ENCODE results near the gene ZFP36L2.
A peak's percentile ranks its signal among the peaks of the same experiment; 100 is the strongest.

ZFP36L2 gene, protein sequence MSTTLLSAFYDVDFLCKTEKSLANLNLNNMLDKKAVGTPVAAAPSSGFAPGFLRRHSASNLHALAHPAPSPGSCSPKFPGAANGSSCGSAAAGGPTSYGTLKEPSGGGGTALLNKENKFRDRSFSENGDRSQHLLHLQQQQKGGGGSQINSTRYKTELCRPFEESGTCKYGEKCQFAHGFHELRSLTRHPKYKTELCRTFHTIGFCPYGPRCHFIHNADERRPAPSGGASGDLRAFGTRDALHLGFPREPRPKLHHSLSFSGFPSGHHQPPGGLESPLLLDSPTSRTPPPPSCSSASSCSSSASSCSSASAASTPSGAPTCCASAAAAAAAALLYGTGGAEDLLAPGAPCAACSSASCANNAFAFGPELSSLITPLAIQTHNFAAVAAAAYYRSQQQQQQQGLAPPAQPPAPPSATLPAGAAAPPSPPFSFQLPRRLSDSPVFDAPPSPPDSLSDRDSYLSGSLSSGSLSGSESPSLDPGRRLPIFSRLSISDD

DNA sequence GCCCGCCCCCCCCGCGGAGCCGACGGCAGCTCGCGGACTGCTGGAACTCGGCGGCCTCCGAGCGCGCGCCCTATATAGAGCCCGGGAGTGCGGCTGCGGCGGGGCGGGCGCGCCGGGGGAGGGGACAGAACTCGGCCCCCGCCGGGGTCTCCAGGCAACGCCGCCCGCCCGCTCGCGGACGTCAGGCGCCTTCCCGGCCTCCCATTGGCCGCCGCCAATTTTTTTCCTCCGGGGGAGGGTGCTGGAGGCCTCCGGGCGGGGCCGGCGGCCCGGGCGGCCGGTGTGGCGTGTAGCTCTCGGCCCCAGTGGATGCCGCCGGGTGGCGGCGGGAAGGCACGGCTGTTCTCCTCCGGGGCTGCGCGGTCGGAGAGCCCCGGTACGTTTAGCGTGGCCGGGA, at the start of gene ZFP36L2:
ZFP36L2 (minus strand) TSS at position 49 of the 397 bp plus-strand sequence. CDS start 291 bp downstream, outside the sequence.
- peak; percentile 94 for DNase-seq

DNA sequence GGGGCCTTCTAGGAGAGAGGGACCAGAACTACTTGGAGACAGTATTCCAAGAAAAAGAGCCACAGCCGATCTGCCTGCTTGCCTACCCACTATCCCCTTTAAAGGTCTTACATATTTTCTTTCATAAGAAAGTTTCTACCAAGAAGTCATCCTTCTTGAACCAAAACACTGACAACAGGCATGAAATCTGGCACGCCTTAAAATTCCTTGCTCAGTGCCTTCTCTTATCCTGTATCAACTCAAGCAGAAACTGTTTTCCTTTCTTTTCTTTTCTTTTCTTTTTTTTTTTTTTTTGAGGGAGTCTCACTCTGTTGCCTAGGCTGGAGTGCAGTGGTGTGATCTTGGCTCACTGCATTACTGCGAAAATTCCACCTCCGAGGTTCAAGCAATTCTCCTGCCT, 48.3 kb upstream of the ZFP36L2 start:
- no peak for DNase-seq

DNA sequence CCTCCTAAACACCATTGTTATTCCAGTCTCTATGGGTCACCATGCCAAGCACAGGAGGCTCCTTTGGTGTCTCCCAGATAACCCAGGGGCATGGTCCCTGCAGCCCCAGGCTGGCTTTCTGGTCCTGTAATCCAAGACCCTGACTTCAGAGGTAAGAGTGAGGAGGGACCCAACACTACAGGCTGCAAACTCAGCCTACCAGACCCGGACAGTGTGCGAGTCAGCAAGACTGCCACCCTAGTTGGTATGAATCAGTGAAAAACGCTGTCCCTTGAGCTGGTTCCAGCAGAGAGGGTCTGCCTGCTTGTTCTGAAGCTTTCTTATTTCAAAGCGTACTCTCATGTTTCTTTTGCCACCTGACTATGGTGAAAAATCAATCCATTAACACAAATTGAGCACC, 47.6 kb upstream of the ZFP36L2 start:
- no peak for DNase-seq

DNA sequence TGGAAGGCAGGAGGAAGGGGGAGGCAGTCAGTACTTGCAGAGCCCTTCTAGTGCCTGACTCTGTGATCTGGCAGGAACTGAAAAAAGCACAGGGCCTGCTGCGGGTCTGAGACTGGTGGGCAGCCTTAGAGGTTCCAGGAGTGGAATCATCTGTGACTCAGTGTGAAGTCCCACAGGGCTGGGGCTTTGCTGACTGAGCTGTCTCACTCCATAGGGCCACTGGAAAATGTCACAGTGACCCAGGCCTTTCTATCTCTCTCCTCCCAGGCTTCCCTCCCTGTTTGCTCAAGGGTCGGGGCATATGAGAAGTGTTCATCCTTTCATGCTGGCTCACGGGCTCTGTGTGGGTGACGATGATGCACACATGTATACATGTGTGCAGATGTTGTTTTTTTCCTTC, 47.1 kb upstream of the ZFP36L2 start:
- no peak for DNase-seq

DNA sequence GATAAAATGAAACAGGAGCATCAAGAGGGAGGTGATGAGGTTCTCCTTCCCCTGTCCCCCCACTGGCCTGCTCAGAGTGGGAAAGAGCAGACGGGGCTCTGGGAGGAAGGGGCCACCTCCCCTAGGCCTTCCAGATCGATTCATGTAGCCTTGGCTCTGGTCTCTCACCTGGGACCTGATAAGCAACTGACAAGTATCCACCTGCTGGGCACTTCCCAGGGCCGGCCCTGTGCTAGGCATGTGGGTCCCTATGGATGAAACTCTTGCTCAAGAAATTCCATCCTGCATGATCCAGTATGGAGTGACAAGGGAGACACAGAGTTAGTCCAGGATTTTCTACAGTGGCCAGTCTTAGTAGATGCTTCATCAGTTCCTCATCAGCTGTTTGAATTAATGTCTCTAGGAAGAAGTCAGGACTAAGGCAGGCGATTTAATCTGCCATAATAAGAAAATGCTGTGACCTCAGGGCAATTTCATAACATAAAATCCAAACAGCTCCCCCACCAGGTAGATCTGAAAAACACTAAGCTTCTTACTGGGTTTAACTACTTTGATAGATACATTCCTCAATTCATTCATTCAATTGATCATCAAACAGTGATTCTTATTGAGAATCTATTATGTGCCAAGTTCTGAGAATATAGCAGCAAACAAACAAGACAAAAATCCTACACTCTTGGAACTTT, 44.7 kb upstream of the ZFP36L2 start:
- DNase-seq: no peak

DNA sequence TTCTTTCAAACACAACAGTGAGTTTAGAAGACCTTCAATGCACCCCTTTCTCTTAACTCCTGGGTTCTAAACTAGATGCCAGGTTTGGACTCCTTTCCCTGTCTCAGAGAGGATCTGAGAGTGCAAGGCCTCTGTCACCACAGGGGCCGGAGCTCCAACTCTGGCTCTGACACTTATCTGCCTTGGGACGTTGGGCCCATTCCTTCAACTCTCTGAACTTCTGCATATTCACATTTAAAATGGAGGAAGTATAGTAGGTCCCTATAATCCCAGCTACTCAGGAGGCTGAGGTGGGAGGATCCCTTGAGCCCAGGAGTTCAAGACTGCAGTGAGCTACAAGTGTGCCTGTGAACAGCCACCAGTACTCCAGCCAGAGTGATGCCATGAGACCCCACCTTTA, 44.1 kb upstream of the ZFP36L2 start:
- DNase-seq: no peak

DNA sequence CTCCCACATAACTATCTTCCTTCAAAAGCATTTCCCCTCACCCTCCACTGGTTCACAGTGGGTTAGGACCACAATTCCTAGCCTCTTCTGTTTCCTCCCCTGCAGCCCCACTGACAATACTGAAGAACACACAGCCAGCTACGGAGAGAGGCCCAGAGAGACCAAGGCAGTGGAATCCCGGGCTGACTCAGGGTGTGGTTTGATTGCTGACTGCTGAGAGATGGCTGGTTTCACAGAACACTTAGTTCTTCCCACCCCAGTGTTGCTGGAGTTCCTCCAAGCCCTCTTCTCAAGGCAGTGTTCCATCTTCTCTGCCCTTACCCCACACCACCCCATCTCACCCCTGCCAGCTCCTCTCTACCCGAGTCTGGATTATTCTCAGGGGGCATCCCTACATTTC, 43.3 kb upstream of the ZFP36L2 start:
- peak; percentile 54 for DNase-seq

DNA sequence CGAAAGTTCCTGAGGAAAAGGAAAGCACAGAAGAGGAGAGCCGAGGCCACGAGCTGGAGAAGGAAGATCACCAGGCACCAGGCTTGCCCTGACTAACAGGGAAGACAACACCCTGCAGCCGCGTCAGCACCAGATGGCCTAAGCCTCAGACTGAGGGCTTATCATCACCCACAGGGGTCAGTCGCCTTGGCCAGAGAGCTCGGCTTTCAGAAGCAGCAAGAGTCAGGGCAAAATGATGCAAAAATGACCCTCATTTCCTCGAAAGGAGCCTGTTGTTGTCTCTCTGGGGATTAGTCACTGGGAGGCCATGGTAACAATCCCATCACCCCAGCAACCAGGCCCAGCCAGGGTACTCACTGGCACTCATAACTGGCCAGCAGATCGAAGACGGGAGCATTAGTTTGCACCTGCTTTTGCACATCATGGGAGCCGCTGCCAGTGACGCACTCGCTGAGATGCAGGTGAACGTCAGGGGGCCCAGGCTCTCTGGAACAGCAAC, 42.7 kb upstream of the ZFP36L2 start:
- DNase-seq: peak; percentile 79

DNA sequence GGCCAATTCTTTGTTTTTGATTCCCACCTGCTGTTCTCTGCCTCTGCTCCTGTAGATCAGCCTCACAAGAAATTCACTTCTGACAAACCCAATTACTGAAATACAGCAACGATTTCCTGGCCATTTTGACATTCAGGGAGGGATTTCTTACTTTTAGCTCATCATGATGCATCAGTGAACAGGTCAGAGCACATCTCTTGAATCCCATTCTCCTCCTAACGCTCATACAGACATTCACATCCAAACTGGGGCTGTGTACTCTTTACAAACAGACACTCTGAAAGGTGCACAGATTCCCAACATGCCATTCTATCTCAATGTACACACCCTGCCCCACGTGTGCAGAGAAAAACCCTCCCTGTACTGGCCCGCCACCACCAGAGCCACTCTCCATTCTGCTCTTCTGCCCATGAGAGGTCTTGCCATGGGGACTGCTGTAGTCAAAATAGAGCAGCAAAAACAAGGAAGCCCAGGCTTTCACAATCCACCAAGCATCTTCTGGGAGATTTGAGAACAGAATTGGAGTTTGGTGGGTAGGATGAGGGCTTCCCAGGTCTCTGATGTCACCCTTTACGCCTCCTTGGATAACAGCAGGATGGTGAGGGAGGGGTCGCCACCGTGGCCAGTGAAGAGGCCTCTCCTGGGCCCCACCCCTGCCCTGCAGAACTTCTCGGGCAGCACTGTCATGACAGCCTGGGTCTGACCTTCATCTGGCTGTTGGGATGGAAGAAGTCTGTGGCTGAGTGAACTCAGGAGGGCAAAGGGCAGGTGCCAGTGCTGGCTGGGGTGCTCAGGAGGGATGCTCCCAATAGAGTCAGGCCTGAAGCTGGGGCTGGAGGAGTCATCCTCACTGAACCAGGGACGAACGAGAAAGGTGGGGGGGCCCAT, 41.9 kb upstream of the ZFP36L2 start:
- DNase-seq: no peak

DNA sequence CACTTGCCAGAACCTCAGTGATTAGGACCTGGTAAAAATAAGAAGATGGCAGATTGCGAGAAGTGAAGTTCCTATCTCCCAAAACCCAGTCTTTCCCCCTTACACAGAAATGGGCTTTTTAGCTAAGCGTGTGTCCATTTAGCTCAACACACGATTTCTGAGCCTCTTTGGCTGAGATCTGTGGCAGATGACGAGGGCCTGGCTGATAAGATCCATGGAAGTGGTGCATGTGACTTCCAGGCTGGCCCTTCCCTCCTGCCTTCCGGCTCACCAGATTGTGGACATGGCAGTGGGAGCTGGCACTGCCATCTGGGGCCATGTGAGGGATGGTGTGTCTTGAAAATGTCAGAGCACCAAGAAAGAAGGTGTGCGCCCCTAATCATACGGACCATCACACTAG, 41.0 kb upstream of the ZFP36L2 start:
- no peak for DNase-seq

DNA sequence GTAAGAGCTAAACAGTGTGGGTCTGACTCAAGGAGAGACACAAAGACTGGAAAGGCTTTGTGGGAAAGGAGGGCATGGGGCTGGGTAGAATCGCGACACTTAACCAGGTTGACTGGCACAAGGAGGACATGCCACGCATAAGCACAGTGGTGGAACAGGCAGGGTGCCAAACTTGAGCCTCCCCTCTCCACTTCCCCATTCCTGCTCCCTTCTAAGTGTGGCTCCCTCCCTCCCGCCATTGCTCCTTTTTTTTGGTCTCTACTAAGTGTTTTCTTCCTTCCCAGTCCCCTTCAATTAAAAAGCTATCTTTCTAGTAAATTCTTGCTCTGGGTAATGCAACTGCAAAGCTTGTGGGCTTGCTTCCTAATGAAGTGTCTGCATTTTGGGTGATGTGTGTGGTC, 40.3 kb upstream of the ZFP36L2 start:
- DNase-seq: no peak

DNA sequence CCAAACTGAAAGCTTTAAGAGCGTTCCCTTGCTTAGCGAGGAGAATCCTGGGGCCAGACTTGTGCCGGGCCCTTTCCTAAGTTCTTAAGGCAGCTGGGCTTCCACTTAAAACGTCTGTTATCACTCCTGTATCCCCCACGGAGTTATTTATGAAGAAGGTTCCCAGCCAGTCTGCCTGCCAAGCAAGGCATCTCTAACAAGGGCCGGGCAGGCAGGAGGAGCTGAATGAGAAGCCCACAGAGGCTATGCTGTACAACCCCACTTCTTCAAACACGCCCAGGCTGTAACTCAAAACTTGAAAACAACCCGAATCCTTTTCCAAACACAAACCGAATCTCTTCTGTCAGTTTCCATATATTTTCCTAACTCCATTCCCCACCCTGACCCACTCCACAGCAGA, 39.0 kb upstream of the ZFP36L2 start:
- no peak for DNase-seq

DNA sequence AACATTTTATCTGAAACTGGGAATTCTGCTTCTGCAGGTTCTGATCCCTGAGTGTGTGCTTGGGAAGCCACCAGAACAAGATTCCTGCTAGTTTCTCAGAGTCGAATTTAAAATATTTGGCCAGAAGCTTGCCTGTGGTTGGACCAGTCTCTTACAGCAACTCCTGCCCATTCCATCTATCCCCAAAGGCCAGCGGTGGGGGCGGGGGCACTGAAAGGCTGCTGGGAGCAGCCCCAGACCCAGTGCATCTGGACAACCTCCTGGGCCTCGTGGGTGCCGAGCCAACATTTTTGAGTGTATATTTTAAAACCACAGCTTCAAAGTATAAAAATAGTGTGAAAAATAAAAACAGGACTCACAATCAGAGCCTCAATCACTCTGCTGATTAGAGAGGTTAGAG, 38.6 kb upstream of the ZFP36L2 start:
- no peak for DNase-seq

DNA sequence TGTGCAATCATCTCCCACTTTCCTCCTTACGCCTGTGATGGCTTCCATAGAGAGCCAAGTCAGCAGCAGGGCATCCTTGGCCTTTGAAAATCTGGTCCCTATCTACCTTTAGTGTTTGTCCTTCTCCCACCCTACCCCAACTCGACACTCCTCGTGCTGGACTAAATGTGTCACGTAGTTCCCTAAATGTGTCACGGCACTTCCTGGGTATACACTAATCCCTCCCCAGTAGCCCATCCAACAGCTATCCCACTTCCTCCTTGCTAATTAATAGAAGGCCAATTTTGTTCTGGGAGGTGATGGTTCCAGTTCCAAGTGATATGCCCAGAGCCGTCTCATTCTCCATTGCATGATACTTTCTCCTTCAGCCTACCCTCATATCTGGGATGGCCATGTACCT, 36.5 kb upstream of the ZFP36L2 start:
- DNase-seq: no peak

DNA sequence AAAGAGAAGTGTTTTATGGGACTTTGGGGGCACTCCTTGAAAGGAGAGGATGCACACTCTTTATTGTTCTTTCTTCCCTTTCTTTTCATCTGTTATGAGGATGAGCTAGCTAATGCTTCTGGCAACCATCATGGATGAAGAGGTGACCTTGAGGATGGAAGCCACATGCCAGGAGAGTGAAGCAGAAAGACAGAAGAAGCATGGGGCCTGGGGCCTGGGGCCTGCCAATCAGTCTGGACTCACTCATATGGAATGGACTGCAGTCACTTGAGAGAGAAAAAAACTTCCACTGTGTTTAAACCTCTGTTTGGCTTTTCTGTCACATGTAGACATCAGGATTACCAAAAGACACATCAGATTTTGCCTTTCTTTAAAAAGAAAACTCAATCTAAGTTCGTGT, 35.8 kb upstream of the ZFP36L2 start:
- no peak for DNase-seq

DNA sequence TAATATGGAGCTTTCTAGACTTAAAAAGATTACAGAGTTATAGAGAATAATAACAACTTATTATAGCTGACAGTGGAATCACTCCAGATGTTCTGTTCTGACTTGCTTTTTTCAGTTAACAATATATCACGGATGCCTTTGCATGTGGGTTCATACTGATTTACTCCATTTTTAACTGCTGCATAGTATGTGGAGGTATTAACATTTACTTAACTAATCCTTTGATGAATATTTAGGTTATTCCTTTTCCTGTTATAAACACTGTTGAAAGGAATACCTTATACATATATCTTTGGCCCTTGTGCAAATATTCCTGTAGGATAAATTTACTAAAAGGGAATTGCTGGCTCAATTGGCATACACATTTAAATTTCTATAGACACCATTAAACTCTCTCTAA, 33.1 kb upstream of the ZFP36L2 start:
- no peak for DNase-seq

DNA sequence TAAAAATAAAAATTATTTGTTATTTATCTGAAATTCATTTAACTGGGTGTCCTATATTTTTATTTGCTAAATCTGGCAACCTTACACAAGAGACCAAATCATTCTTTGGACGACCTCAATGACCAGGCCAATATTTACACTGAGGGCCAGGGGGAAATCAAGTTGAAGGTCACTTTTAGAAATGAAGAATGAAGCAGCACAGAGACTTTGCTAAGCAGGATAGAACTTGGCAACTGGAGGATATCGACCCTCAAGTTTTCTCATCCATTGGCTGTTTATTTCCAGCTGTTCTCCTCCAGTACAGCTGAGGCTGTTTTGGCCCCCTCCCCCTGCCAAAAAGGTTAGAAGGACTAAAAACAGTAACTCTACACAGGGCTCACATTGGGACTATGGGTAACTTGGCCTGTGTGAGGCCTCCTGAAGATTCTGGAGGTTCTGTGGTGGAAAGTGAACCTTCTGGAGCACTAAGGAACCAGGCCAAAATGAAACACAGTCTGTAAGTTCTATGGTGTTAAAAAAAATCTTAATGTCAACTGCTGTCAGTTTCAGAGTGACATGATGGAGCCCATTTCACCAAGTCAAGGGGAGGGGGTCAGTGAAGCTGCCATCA, 32.2 kb upstream of the ZFP36L2 start:
- DNase-seq: no peak

DNA sequence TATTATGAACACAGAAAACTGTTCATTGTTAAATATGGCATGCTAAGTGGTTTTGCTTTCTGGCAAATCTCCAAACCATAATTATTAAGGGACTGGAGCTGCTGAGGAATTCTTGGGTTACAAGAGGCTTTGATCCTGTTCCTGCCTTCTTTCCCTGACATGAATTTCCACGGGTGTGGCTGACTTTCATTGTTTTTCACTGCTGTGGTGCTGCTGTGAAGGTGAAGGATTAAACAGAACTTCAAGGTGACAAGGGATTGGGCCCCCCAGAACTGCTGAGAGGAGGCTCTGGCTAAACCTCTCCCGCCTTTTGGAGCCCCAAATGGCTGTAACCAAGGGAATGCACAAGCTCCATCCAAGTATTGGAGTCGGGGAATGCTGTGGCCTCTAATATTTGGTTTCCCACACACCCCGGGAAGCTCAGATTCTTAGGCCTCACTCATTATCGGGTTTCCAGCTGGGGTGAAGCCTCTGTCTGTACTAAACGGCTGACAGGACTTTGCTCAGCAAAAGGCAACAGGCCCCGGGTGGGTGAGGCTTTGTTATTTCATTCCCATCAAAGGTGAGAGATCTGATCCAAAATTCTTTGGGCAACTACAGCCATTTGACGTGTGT, 29.0 kb upstream of the ZFP36L2 start:
- no peak for DNase-seq

DNA sequence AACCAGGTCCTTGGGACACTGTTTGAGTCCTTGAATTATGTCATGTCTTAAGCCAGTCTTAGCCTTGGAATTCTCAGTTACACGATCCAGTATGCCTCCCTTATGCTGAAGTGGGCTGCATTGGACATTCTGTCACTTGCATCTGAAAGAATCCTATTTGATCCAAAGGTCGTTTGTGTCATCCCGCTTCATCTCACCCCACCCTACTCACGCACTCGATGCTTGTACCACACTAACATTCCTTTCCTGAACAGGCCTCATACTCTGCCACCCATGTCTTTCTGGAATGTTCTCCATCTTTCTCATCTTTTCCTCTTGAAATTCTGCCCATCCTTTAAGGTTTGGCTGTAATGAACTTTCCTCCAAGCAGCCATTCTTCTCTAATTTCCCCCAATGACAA, 27.9 kb upstream of the ZFP36L2 start:
- no peak for DNase-seq

DNA sequence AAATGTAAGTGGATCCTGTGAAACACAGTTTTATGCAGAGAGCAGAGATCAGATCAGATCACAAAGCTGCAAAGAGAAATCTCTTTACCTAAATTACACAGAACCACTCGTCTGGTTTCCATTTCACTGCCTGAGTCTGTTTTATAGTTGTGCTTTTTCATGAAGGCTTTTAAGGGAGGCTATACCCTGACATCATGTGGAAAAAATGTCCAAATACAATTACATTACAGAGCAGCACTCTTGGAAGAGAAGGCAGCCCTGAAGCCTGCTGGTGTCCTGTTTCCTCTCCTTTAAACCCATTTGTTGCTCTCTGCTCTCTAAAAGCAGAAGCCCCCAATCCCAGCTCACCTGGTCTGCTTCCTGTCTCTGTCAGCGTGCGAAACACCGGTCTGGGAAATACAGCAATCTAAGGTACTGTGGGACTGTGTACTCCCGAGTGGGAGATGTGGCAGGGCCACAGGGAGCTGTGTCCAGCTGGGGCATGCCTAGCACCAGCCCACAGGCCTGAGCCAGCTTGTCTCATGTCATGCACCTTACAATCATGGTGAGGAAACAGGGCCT, 24.8 kb upstream of the ZFP36L2 start:
- peak; percentile 3 for DNase-seq

DNA sequence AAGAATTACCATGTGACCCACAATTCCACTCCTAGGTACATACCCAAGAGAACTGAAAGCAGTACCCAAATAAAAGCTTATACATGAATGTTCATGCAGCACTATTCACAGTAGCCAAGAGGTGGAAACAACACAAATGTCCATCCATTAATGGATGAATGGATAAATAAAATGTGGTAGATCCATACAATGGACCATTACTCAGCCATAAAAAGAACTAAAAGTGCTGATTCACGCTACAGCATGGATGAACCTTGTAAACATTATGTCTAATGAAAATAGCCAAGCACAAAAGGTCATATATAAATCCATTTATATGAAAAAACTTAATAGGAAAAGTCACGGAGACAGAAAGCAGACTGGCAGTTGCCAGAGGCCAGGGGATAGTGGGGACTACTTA, 23.6 kb upstream of the ZFP36L2 start:
- no peak for DNase-seq

DNA sequence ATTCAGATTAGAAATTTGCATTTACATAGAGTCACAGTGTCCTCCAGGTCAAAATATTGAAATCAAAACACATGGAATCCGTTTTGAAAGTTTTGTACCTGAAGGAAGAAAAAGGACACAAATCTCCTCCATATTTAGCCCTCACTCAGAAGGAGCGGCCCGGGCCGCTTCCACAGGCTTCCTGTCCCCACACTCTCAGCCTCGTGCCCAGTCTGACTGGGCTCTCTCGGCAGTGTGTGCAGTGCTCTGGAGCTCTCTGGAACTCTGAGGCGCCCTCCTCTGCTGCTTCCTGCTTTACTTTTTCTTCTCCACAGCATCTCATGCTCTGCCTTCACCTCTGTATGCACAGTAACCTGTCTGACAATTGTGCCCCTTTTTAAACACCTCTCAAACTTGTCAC, 22.2 kb upstream of the ZFP36L2 start:
- DNase-seq: no peak
